Cardiac fibroblast (primary cell): ENCODE data around the gene GNAO1.

Source experiments
- DNase-seq, 2 donors: peaks; one replicate each; pipeline versions ENCODE4 v3.0.0 to v3.0.0-alpha.2; 2010; ENCODE audit warnings: low read depth in 2 of 2
- H3K4me3 ChIP-seq, 2 donors: replicated peaks in 1 of 2; 1 replicate in 1 of 2; 2 replicates in 1 of 2; pipeline ENCODE4 v1.5.1; 2011; ENCODE audit warnings: low read depth in 2 of 2, low read length in 2 of 2, mild to moderate bottlenecking in 2 of 2, moderate library complexity in 1 of 2
- CTCF ChIP-seq: IDR thresholded peaks from one replicate; pipeline ENCODE4 v1.5.1; 2011; ENCODE audit warnings: low read depth, mild to moderate bottlenecking, low read length, inconsistent platforms

Gene GNAO1

GRCh38 chr16:56281249-56281805 lies 90.0 kb downstream of the GNAO1 start:
- no peak overlapping the region for H3K4me3 ChIP-seq

GRCh38 chr16:56282451-56282850 lies 91.2 kb downstream of the GNAO1 start:
- no peak for DNase-seq
- no peak overlapping the region for H3K4me3 ChIP-seq
- TF ChIP-seq CTCF: no peak

More at GRCh38 chr16:56281249-56281805, 90.0 kb downstream of the GNAO1 start:
- DNase-seq: peak in 1 of 2 donors; percentile 24
- TF ChIP-seq CTCF: peak; percentile 48

GRCh38 chr16:56284521-56284920 lies 93.2 kb downstream of the GNAO1 start:
- DNase-seq: no peak
- TF ChIP-seq CTCF: no peak
- H3K4me3 ChIP-seq: no peak overlapping the region

- TF ChIP-seq CTCF: no peak
- DNase-seq: no peak
- no peak overlapping the region for H3K4me3 ChIP-seq
Measured at GRCh38 chr16:56286809-56287208, 95.5 kb downstream of the GNAO1 start.

- no peak overlapping the region for H3K4me3 ChIP-seq
- TF ChIP-seq CTCF: no peak
- no peak for DNase-seq
Measured at GRCh38 chr16:56288019-56288418, 96.7 kb downstream of the GNAO1 start.

- DNase-seq: no peak
- no peak overlapping the region for H3K4me3 ChIP-seq
- TF ChIP-seq CTCF: no peak
Measured at GRCh38 chr16:56289416-56289815, 98.1 kb downstream of the GNAO1 start.

GRCh38 chr16:56289862-56290261 lies 98.6 kb downstream of the GNAO1 start:
- TF ChIP-seq CTCF: no peak
- no peak for DNase-seq

More at GRCh38 chr16:56289862-56290261, 98.6 kb downstream of the GNAO1 start:
- H3K4me3 ChIP-seq: no peak overlapping the region
